GM12801 (cell line): ENCODE results near the gene CHST14.

Source experiments
- CTCF ChIP-seq: IDR thresholded peaks from one replicate; pipeline ENCODE4 v1.5.1; 2011; ENCODE audit warnings: control low read depth; ENCODE audit not compliant: insufficient read length; ENCODE audit errors: extremely low read depth

Gene CHST14

DNA sequence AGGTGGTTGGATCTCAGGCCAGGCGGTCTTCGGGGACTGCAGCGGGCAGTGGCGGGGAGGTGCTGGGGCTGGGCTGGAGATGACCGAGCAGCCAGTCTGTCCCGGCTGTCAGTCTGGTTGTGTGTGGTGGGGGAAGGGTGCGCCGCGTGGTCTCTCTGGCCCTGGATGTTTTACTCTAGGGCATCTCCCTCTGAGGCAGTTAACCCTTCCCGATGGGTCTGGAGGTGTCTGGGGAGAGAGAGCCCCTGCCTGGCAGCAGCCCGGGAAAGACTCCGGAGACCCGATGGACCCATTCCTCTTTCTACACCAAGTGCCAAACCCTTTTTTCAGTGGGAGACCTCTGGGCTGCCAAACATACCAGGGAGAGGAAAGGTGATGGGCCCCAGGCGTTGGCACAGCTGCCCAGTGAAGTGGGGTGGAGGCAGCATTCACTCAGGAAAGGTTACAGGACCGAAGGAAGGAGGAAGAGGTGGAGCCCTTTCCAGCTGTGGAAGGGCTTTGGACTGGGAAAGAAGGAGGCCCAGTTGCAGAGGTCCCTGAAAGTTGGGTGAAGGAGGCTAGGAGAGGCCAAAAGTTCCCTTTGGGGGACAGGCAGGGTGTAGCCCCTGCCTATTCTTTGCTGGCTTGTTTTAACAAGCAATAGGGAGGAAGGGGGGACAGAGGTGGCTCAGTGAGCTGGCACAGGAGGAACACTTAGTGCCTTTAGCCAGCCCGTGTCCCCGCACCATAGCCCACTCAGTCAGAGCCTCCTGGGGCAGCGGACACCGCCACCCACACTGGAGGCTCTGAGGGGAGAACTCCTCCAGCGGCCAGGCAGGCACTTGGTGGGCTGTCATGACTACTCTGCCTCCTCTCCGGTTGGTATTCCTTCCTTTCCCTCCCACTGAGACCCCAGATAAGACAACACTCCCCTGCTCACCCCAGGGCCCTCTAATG, 32.8 kb upstream of the CHST14 start:
- TF ChIP-seq CTCF, result no peak

DNA sequence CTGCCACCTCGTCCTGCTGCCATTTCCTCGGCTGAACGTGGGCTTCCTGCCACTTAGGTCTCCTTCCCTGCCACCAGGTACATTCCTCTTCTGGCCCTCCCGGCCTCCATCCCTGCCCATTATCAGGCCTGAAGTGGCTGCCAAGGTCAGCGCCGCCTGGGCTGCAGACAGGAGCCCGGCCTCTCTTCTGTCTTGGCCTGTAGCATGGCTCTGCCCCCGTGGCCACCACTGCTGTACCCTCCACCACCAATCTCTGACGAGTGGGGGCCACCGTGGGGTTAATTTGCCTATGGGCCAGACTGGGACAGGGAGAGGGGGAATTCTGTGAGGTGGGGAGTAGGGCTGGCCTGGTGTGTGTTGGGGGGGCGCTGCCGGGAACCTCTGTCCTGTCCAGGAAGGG, 32.1 kb upstream of the CHST14 start:
- TF ChIP-seq CTCF, result no peak

- TF ChIP-seq CTCF, result no peak
Observed at GRCh38 chr15:40439461-40439959, 31.3 kb upstream of the CHST14 start.

GRCh38 chr15:40439960-40440742, 30.6 kb upstream of the CHST14 start:
- no peak for TF ChIP-seq CTCF

DNA sequence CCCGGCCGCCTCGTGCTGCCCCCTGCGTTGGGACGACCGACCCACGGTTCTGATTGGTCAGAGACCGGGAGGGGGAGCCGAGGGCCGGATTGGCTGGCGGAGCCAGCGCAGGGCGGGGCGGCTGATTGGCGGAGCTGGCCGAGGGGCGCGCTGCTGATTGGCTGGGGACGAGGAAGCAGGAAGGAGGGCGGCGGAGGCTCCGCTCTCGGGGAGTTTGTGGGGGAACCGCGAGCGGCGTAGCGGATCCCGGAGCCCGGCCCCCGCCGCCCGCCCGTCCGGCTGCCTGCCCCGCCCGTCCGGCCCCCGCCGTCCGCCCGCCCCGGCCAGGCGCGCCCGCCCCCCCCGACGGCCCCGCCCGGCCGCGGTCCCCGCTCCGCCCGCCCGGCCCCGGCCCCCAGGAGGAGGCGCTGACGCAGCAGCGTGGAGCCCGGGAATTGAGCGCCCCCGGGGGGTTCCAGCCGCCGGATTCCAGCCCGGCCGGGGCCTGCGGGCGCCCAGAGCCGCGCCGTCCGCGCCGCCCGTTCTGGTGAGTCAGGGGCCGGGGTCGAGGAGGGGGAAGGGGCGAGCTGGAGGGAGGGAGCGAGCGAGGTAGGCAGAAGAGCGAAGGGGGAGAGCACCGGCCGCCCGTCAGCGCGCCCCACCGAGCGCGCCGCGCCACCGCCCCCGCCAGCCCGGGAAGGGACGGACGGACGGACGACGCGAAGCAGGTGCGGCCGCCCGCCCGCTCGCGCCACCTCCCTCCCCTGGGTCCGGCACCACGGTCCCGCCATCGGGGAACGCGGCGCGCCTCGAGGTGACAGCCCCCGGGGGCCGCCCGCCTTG, 29.8 kb upstream of the CHST14 start, which contains the start of gene BAHD1:
BAHD1 (plus strand) TSS at position 211 of the 822 bp plus-strand sequence. CDS start 17,512 bp downstream, outside the sequence.
- no peak for TF ChIP-seq CTCF

DNA sequence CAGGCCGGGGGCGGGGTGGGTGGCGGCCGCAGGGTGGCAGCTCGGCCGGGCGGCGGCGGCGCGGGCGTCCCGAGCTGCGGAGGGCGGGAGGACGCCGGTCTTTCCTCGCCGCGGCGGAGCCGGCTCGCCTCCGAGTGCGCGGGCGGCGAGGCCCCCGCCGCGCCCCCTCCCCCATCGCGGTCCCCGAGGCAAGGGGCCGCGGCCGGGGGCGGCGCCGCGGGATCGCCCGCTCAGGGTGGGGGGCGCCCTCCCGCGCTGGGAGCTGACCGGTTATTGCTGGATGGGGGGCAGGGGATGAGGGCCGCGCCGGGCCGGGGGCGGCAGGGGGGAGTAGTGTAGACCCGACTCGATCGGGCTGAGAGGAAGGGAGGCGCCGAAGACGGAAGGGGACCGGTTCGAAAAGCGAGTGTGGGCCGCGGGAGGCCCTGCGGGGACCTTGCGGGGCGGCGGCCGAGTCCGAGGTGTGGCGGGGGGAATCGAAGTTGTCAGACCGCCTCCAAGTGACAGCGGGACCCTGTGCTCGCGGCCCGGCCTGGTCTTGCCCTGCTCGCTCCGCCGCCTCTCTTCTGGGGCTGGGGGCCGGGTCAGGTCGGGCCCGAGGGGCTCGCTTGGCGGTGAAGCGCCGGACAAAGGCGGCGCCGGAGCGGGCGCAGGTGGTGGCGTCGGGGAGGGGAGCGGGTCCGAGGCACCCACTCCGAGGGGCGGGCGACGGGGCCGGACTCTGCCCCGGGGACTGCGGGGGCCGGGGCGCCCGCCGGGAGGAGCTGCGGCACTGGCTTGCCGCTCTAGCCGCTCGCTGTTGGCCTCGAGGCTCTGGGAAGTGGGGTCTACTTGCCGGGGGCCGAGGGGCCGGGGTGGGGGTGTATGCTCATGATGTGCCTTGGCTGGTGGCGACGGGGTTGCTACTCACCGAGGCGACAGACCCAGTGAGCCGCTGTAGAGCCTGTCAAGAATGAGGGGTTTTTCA, 28.9 kb upstream of the CHST14 start:
- TF ChIP-seq CTCF, result no peak
